ENCODE results near the gene NR6A1.
A peak's percentile ranks its signal among the peaks of the same experiment; 100 is the strongest.

Gene NR6A1

DNA sequence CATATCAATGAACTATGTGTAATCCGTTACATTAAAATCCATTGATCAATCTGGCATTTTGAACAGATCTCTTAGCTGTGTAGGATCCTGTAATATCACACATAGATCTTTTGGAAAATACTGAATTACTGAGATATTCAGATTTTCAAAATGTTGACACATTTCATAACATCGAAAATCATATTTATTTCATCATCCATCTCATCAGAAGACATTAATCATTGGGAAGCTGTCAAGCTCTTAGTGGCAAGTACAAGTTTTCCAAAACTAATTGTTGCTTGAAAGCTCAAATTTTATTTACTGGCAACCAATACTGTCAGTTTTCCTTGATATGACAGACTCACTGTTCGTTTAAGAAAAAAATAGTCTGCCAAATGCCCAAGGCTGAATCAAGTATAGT is 8.5 kb downstream of the NR6A1 start:
- Mint-ChIP-seq H3K36me3 (ENCODE audit: low read depth) (peaks cover 4% of the 10 kb centered on the region), H3K9me3 (no peaks in the 10 kb centered on the region), H3K27me3 (ENCODE audit: low read depth) (peaks cover 44% of the 10 kb centered on the region), H3K4me1 (peaks cover 14% of the 10 kb centered on the region), H3K4me3 (no peak overlapping the region), H3K27ac (no peak overlapping the region)
- TF ChIP-seq, protein P1, sequence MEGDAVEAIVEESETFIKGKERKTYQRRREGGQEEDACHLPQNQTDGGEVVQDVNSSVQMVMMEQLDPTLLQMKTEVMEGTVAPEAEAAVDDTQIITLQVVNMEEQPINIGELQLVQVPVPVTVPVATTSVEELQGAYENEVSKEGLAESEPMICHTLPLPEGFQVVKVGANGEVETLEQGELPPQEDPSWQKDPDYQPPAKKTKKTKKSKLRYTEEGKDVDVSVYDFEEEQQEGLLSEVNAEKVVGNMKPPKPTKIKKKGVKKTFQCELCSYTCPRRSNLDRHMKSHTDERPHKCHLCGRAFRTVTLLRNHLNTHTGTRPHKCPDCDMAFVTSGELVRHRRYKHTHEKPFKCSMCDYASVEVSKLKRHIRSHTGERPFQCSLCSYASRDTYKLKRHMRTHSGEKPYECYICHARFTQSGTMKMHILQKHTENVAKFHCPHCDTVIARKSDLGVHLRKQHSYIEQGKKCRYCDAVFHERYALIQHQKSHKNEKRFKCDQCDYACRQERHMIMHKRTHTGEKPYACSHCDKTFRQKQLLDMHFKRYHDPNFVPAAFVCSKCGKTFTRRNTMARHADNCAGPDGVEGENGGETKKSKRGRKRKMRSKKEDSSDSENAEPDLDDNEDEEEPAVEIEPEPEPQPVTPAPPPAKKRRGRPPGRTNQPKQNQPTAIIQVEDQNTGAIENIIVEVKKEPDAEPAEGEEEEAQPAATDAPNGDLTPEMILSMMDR (IDR thresholded peaks at IDR 0.05; ENCODE audit: unreplicated experiment in 3 of 3): no peak

DNA sequence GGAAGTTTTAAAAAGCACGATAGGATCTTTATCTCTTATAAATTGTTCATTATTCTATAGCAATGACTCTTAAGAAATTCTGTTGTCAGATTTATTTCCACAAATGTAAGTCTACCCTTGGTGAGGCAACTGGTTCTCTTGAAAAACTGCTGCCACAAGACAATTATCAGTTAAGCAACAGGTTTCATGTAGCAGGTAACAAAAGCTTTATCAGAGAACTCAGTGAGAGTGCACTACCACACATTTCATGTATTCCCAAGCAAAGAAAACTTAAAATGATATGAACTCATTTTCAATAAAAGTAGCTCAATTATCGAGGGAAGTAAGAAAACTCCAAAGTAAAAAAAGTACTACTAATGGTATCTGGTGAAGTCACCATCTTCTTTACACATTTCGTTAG is 9.4 kb downstream of the NR6A1 start:
- H3K4me1 Mint-ChIP-seq: peaks cover 21% of the 10 kb centered on the region
- H3K27me3 Mint-ChIP-seq (ENCODE audit: low read depth): peaks cover 35% of the 10 kb centered on the region
- H3K9me3 Mint-ChIP-seq: no peaks in the 10 kb centered on the region
- no peak overlapping the region for H3K4me3 Mint-ChIP-seq
- peaks cover 4% of the 10 kb centered on the region for H3K36me3 Mint-ChIP-seq (ENCODE audit: low read depth)
- TF ChIP-seq, protein P1 (IDR thresholded peaks at IDR 0.05; ENCODE audit: unreplicated experiment in 3 of 3): no peak
- H3K27ac Mint-ChIP-seq: no peak overlapping the region

DNA sequence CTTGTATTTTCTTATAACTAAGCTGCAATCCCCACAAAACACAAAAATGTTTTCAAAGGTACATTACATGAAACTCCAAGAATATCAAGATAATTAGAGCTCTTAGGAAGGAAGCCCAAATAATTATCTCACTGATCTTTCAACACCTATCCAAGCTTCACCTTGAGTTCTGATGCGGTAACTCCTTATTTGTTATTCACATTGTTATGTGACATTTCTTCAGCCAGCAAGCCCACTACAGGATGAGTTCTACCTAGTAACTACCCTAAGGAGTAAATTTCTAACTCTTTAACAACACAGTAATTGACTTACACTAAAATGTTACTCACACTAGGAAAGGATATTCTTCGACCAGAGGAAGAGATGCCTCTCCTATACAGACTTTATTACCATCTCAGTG is 9.9 kb downstream of the NR6A1 start:
- no peaks in the 10 kb centered on the region for H3K9me3 Mint-ChIP-seq
- H3K4me3 Mint-ChIP-seq: no peak overlapping the region
- H3K4me1 Mint-ChIP-seq: peaks cover 26% of the 10 kb centered on the region
- H3K27me3 Mint-ChIP-seq (ENCODE audit: low read depth): peaks cover 35% of the 10 kb centered on the region
- TF ChIP-seq, protein P1 (IDR thresholded peaks at IDR 0.05; ENCODE audit: unreplicated experiment in 3 of 3): no peak
- no peak overlapping the region for H3K27ac Mint-ChIP-seq
- peaks cover 4% of the 10 kb centered on the region for H3K36me3 Mint-ChIP-seq (ENCODE audit: low read depth)

DNA sequence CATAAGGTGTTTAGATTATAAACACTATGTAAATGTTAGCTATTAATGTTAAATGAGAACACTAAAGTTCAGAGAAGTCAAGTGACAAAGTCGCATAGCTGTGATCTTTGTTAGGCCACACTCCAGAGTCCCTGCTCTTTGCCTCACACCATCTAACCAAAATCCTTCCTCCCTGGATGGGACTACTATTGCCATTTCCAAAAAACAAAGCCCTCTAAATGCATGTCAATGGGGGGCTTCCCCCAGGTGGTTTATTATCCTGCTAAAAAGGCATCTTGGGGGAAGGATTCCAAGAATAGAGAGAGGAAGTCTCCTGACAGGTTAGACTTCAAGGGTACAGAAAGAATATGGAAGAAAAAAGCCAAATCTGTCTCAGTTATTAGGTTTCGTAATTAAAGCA is 10.4 kb downstream of the NR6A1 start:
- no peak overlapping the region for H3K27ac Mint-ChIP-seq
- no peaks in the 10 kb centered on the region for H3K9me3 Mint-ChIP-seq
- H3K27me3 Mint-ChIP-seq (ENCODE audit: low read depth): peaks cover 33% of the 10 kb centered on the region
- peaks cover 4% of the 10 kb centered on the region for H3K36me3 Mint-ChIP-seq (ENCODE audit: low read depth)
- peaks cover 26% of the 10 kb centered on the region for H3K4me1 Mint-ChIP-seq
- no peak overlapping the region for H3K4me3 Mint-ChIP-seq
- TF ChIP-seq, protein P1 (IDR thresholded peaks at IDR 0.05; ENCODE audit: unreplicated experiment in 3 of 3): no peak

DNA sequence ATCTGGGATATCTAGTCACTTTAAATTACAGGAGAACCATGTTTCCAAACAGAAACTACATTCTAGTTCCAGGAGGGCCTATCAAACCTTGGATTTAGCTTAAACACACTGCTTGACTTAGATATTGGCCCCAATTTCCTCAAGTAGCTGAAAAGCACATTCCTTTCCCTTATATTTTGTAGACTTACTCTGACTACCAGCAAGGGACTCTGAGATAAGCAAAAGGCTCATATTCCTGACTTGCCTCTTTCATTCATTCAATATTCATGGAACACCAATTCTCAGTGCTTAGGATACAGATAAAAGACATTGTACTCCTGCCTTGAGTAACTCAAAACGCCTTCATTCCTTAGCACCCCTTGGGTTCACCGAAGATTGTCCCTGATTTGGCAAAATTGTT is 11.8 kb downstream of the NR6A1 start:
- H3K4me1 Mint-ChIP-seq: peaks cover 26% of the 10 kb centered on the region
- H3K4me3 Mint-ChIP-seq: no peak overlapping the region
- TF ChIP-seq, protein P1 (IDR thresholded peaks at IDR 0.05; ENCODE audit: unreplicated experiment in 3 of 3): no peak
- H3K36me3 Mint-ChIP-seq (ENCODE audit: low read depth): peaks cover 4% of the 10 kb centered on the region
- H3K27me3 Mint-ChIP-seq (ENCODE audit: low read depth): peaks cover 33% of the 10 kb centered on the region
- peak overlapping the region in 1 of 3 experiments; percentile 9 for H3K27ac Mint-ChIP-seq
- no peaks in the 10 kb centered on the region for H3K9me3 Mint-ChIP-seq

DNA sequence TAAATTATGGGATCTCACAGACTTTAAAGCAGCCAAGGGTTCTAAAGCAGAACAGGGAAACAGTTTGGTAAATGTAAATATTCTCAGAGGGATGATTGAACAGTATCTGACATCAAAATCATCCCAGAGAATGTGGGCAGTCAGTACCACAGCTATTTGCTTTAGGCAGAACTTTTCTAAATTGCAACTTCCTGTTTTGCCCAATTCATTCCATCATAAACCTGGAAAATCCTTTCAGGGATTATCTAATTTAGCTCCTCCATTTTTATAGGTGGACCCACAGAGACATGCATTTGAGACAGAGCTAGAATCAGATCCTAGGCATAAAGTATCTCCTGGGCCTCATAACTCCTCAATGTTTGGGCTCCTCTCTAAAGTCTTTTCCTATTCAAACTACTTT is 12.4 kb downstream of the NR6A1 start:
- Mint-ChIP-seq H3K4me3 (no peak overlapping the region), H3K9me3 (no peaks in the 10 kb centered on the region), H3K36me3 (ENCODE audit: low read depth) (peaks cover 4% of the 10 kb centered on the region), H3K27ac (peak overlapping the region in 1 of 3 experiments; percentile 9), H3K27me3 (ENCODE audit: low read depth) (peaks cover 31% of the 10 kb centered on the region), H3K4me1 (peaks cover 26% of the 10 kb centered on the region)
- TF ChIP-seq, protein P1 (IDR thresholded peaks at IDR 0.05; ENCODE audit: unreplicated experiment in 3 of 3): no peak

Data from nephron (organoid).